Activated CD4-positive, alpha-beta T cell treated with anti-CD3 and anti-CD28 coated beads for 48 hours (primary cell): ENCODE results near the gene EPHA8.

ENCODE experiments used
- DNase-seq: peaks from one replicate; pipeline ENCODE4 v3.0.0-alpha.2; 2020

The EPHA8 gene

GRCh38 chr1:22537441-22538139, 25.7 kb upstream of the EPHA8 start:
- DNase-seq, result no peak

- no peak for DNase-seq
Observed at GRCh38 chr1:22539510-22540118, 23.7 kb upstream of the EPHA8 start.

- DNase-seq, result no peak
Observed at GRCh38 chr1:22540337-22540736, 23.0 kb upstream of the EPHA8 start.

GRCh38 chr1:22542886-22543285, 20.4 kb upstream of the EPHA8 start:
- no peak for DNase-seq

- no peak for DNase-seq
Observed at GRCh38 chr1:22543679-22544078, 19.6 kb upstream of the EPHA8 start.

GRCh38 chr1:22544606-22545005, 18.7 kb upstream of the EPHA8 start:
- DNase-seq, result no peak

- no peak for DNase-seq
Observed at GRCh38 chr1:22545141-22545540, 18.1 kb upstream of the EPHA8 start.

- no peak for DNase-seq
Observed at GRCh38 chr1:22547186-22547817, 16.0 kb upstream of the EPHA8 start.

GRCh38 chr1:22547818-22548462, 15.3 kb upstream of the EPHA8 start:
- DNase-seq, result no peak

- no peak for DNase-seq
Observed at GRCh38 chr1:22550021-22550420, 13.3 kb upstream of the EPHA8 start.

GRCh38 chr1:22551591-22551990, 11.7 kb upstream of the EPHA8 start:
- no peak for DNase-seq

- no peak for DNase-seq
Observed at GRCh38 chr1:22552021-22552420, 11.3 kb upstream of the EPHA8 start.

- no peak for DNase-seq
Observed at GRCh38 chr1:22553104-22553880, 10.0 kb upstream of the EPHA8 start.

- DNase-seq, result no peak
Observed at GRCh38 chr1:22553991-22554522, 9.2 kb upstream of the EPHA8 start.

GRCh38 chr1:22555371-22555656, 8.0 kb upstream of the EPHA8 start:
- DNase-seq, result no peak

GRCh38 chr1:22556391-22557104, 6.7 kb upstream of the EPHA8 start:
- DNase-seq, result no peak

- DNase-seq, result no peak
Observed at GRCh38 chr1:22557341-22557950, 5.8 kb upstream of the EPHA8 start.

- no peak for DNase-seq
Observed at GRCh38 chr1:22563671-22564602, 648 bp downstream of the EPHA8 start.

- DNase-seq, result no peak
Observed at GRCh38 chr1:22566161-22566560, 2.9 kb downstream of the EPHA8 start.

- no peak for DNase-seq
Observed at GRCh38 chr1:22567197-22567596, 3.9 kb downstream of the EPHA8 start.

GRCh38 chr1:22567994-22568393, 4.7 kb downstream of the EPHA8 start:
- DNase-seq, result no peak
